Smooth muscle cell (in vitro differentiated cells): ENCODE measurements around the gene TFEB. TPM values are rescaled to one million over a fixed set of nuclear protein-coding genes. Genes with fewer than 3 reads are reported as not detected.

Experiments used
- DNase-seq: peaks from one replicate; lab custom pipeline; 2025; ENCODE audit not compliant: unreplicated experiment; lab: John Stamatoyannopoulos, UW
- H2AFZ ChIP-seq: fragments of 200-600 bp; sonication (generic); 2 replicates; pipeline ENCODE4 v1.6.0; 2016; ENCODE audit warnings: antibody characterized with exemption, low read depth, mild to moderate bottlenecking
- H3F3A ChIP-seq: fragments of 200-600 bp; sonication (generic); 2 replicates; pipeline ENCODE4 v1.6.0; 2017; ENCODE audit warnings: antibody characterized with exemption, low read depth
- H3K27ac ChIP-seq: fragments of 200-600 bp; sonication (generic); 2 replicates; pipeline ENCODE4 v1.5.1; 2016; ENCODE audit warnings: low read depth, mild to moderate bottlenecking
- H3K27me3 ChIP-seq: fragments of 200-600 bp; sonication (generic); 2 replicates; pipeline ENCODE4 v1.6.1; 2016; ENCODE audit warnings: low read depth, mild to moderate bottlenecking
- H3K36me3 ChIP-seq: fragments of 200-600 bp; sonication (generic); 2 replicates; pipeline ENCODE4 v1.5.1; 2016; ENCODE audit warnings: low read depth
- H3K4me1 ChIP-seq: fragments of 200-600 bp; sonication (generic); 2 replicates; pipeline ENCODE4 v1.5.1; 2016; ENCODE audit warnings: low read depth
- H3K4me2 ChIP-seq: fragments of 200-600 bp; sonication (generic); 2 replicates; pipeline ENCODE4 v1.6.0; 2016; ENCODE audit warnings: mild to moderate bottlenecking
- H3K4me3 ChIP-seq: fragments of 200-600 bp; sonication (generic); 2 replicates; pipeline ENCODE4 v1.5.1; 2016; ENCODE audit warnings: mild to moderate bottlenecking
- H3K79me2 ChIP-seq: fragments of 200-600 bp; sonication (generic); 2 replicates; pipeline ENCODE4 v1.6.0; 2016; ENCODE audit warnings: low read depth, mild to moderate bottlenecking
- H3K9ac ChIP-seq: fragments of 200-600 bp; sonication (generic); 2 replicates; pipeline ENCODE4 v1.6.0; 2016; ENCODE audit warnings: low read depth
- H3K9me3 ChIP-seq: fragments of 200-600 bp; sonication (generic); replicated peaks from 2 replicates; pipeline ENCODE4 v1.5.1; 2016; ENCODE audit warnings: low read depth
- H4K20me1 ChIP-seq: fragments of 200-600 bp; sonication (generic); 2 replicates; pipeline ENCODE4 v1.6.0; 2016; ENCODE audit warnings: low read depth
- CTCF ChIP-seq: fragments of 200-600 bp; sonication (generic); IDR thresholded peaks from 2 replicates; pipeline ENCODE4 v1.5.1; 2017; ENCODE audit warnings: borderline replicate concordance, mild to moderate bottlenecking, antibody characterized with exemption; ENCODE audit not compliant: insufficient read depth, poor library complexity, severe bottlenecking
- WGBS: methylation state at CpG from one replicate; pipeline ENCODE4 v1.1.7; 2016; ENCODE audit warnings: low lambda C conversion rate; 5-methylcytosine and 5-hydroxymethylcytosine counted together
- polyA plus RNA-seq: library from polyadenylated mRNA; unstranded; fragments of >200 nt; fragmentation: Nextera tagmentation; extraction: Ambion mirVana; gene quantifications from 2 replicates; pipeline ENCODE4 v1.2.1, GENCODE V29; 2016
- total RNA-seq: library from RNA; depleted of rRNA; stranded (reverse); fragments of >200 nt; gene quantifications from 2 replicates; pipeline ENCODE4 v1.2.3, GENCODE V29; 2014

TFEB gene
- total and polyA plus RNA-seq, 2 experiments from 2014 or later: 15.3 to 15.7 TPM

GRCh38 chr6:41775293-41775882 is 40.0 kb upstream of the TFEB start:
- Histone ChIP-seq H3F3A (no peaks in the 10 kb centered on the region), H3K27me3 (no peaks in the 10 kb centered on the region), H3K79me2 (no peaks in the 10 kb centered on the region), H3K4me2 (no peak overlapping the region), H3K27ac (no peak overlapping the region), H3K4me3 (no peak overlapping the region), H3K9ac (no peak overlapping the region), H4K20me1 (no peaks in the 10 kb centered on the region), H3K4me1 (peaks cover 5% of the 10 kb centered on the region), H2AFZ (no peak overlapping the region), H3K9me3 (no peaks in the 10 kb centered on the region), H3K36me3 (peaks cover 4% of the 10 kb centered on the region)
- DNase-seq: no peak
- WGBS: 97% methylated on average over 13 of the region's 13 CpGs
- TF ChIP-seq CTCF: no peak

GRCh38 chr6:41774841-41775240 is 39.4 kb upstream of the TFEB start:
- Histone ChIP-seq H3K79me2 (no peaks in the 10 kb centered on the region), H3K4me2 (no peak overlapping the region), H3K4me3 (no peak overlapping the region), H4K20me1 (no peaks in the 10 kb centered on the region), H3K36me3 (peaks cover 4% of the 10 kb centered on the region), H3F3A (no peaks in the 10 kb centered on the region), H3K9me3 (no peaks in the 10 kb centered on the region), H3K4me1 (peaks cover 5% of the 10 kb centered on the region), H3K27ac (no peak overlapping the region), H3K27me3 (no peaks in the 10 kb centered on the region), H2AFZ (no peak overlapping the region), H3K9ac (no peak overlapping the region)
- no peak for DNase-seq
- TF ChIP-seq CTCF: no peak
- WGBS: 96% methylated on average over 3 of the region's 3 CpGs

- Histone ChIP-seq H4K20me1 (no peaks in the 10 kb centered on the region), H3K79me2 (no peaks in the 10 kb centered on the region), H3K4me1 (no peaks in the 10 kb centered on the region), H3K9ac (no peak overlapping the region), H3K4me3 (no peak overlapping the region), H3K9me3 (no peaks in the 10 kb centered on the region), H3K4me2 (no peak overlapping the region), H3K36me3 (peaks cover 4% of the 10 kb centered on the region), H3K27me3 (no peaks in the 10 kb centered on the region), H2AFZ (no peak overlapping the region), H3F3A (no peaks in the 10 kb centered on the region), H3K27ac (no peak overlapping the region)
- no peak for DNase-seq
- TF ChIP-seq CTCF: no peak
- 97% methylated on average over 29 of the region's 29 CpGs for WGBS
Observed at GRCh38 chr6:41771058-41771983, 35.9 kb upstream of the TFEB start.
